Keratinocyte (primary cell): ENCODE data around the gene GRB10.

Experiments
- CTCF ChIP-seq, 3 experiments: IDR thresholded peaks in 1 of 3; conservative IDR thresholded peaks in 1 of 3; optimal IDR thresholded peaks in 1 of 3; 2 replicates in 2 of 3; 3 replicates in 1 of 3; pipeline versions ENCODE3 to v1.5.1; 2011; ENCODE audit warnings: low read length in 3 of 3, mild to moderate bottlenecking in 3 of 3, moderate library complexity in 2 of 3, control low read depth in 1 of 3, inconsistent platforms in 1 of 3; ENCODE audit not compliant: insufficient read depth in 2 of 3; ENCODE audit errors: extremely low read depth in 1 of 3
- EZH2 ChIP-seq: IDR thresholded peaks from one replicate; pipeline ENCODE4 v1.6.1; 2012; ENCODE audit warnings: inconsistent platforms, mild to moderate bottlenecking, low read length, moderate library complexity

DNA sequence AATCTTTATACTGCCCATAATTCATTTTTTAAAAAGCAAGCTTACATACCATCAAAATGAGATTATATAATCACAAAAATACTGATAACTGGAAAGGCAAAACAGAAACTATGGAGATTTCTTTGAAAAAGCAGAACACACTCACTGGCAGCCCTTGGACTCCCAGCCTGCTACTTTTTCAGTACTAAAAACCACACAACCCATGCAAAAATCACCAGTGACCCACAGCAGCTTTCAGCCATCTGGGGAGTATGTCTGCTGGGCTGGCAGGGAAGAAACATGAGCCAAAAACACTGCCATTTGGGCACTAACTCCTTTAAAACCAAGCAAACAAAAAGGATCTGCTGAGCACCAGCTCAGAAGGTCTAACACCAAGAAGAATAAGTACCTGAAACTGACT lies 137.5 kb downstream of the GRB10 start:
- no peak for TF ChIP-seq CTCF (optimal IDR thresholded peaks at IDR 0.05 in 1 of 3, IDR thresholded peaks at IDR 0.05 in 1 of 3, conservative IDR thresholded peaks at IDR 0.05 in 1 of 3; ENCODE audit: extremely low read depth in 1 of 3, insufficient read depth in 2 of 3, low read length in 3 of 3)
- TF ChIP-seq EZH2 = no peak
